C4-2B (cell line): ENCODE measurements around the gene ADPGK.

Experiments
- ZFX ChIP-seq: fragments of 450-650 bp; IDR thresholded peaks from 2 replicates; pipeline ENCODE4 v1.6.1; 2017
- TF ChIP-seq, protein P1 (sequence below): fragments of 450-650 bp; conservative IDR thresholded peaks from 2 replicates; pipeline ENCODE4 v1.5.1; 2017; ENCODE audit warnings: mild to moderate bottlenecking

GRCh38 chr15:72820278-72820677 lies 36.7 kb upstream of the ADPGK start:
- TF ChIP-seq, protein P1, sequence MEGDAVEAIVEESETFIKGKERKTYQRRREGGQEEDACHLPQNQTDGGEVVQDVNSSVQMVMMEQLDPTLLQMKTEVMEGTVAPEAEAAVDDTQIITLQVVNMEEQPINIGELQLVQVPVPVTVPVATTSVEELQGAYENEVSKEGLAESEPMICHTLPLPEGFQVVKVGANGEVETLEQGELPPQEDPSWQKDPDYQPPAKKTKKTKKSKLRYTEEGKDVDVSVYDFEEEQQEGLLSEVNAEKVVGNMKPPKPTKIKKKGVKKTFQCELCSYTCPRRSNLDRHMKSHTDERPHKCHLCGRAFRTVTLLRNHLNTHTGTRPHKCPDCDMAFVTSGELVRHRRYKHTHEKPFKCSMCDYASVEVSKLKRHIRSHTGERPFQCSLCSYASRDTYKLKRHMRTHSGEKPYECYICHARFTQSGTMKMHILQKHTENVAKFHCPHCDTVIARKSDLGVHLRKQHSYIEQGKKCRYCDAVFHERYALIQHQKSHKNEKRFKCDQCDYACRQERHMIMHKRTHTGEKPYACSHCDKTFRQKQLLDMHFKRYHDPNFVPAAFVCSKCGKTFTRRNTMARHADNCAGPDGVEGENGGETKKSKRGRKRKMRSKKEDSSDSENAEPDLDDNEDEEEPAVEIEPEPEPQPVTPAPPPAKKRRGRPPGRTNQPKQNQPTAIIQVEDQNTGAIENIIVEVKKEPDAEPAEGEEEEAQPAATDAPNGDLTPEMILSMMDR, result no peak
- no peak for TF ChIP-seq ZFX
